SIG-M5 treated with dmso at 0.1 percent for 504 hours (cell line): ENCODE results near the gene SPATA2.
A peak's percentile ranks its signal among the peaks of the same experiment; 100 is the strongest.

Source experiments
- DNase-seq: peaks from one replicate; lab custom pipeline; 2025; ENCODE audit not compliant: unreplicated experiment; lab: John Stamatoyannopoulos, UW

The SPATA2 gene

DNA sequence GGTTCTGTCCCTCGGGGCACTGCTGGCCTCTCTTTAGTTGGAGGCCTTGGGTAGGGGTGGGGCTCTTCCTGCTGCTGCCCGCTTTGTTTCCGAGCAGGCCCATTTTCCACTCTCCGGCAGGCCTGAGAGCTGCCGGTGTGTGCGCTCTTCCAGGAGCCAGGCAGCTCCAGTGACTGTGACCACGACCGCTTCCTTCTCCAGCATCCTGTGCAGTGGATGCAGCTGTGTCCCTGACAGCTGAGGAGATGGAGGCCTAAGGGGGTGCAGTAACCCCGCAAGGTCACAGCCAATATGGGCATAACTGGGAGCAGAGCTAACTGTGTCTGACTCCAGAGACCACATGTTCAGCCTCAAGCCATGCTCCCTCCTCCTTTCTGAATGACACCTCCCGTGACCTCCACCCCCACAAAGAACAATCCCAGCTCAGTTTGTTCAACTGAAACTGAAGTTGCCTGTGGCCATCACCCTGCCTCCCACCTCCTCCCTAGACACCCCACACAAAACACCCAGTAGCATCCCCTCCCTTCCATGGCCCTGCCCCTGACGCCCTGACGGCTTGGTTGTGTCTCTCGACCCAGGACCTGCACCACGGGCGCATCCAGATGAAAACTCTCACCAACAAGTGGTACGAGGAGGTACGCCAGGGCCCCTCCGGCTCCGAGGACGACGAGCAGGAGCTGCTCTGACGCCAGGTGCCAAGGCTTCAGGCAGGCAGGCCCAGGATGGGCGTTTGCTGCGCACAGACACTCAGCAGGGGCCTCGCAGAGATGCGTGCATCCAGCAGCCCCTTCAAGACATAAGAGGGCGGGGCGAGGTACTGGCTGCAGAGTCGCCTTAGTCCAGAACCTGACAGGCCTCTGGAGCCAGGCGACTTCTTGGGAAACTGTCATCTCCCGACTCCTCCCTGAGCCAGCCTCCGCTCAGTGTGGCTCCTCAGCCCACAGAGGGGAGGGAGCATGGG is 27.8 kb downstream of the SPATA2 start:
- no peak for DNase-seq

- DNase-seq = no peak
Measured at GRCh38 chr20:49886571-49887213, 28.6 kb downstream of the SPATA2 start.

GRCh38 chr20:49885558-49886332 is 29.6 kb downstream of the SPATA2 start:
- DNase-seq = no peak

DNA sequence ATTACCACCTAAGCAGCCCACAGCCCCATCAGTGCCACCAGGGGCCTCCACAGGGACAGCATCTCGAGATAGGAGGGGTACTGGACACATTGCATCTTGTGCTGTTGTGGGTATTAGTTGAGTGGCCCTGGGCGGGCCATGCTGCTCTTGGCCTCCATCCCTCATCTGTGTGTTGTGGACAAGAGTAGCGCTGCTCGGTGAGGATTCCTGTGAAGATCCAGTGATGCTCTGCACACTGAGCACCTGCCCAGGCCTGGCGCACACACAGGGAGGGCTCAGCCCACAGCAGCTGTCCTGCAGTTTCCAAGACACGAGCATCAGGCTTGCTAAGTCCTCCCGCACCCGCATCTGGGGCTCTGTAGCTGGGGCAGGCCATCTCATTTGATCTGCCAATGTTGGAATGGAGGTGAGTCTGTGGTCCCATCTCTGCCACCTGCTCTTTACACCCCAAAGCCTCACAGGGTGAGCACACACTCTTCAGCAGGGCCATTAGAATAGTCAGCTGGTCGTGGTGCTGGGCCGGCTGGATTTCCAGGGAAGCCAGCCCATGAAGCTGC is 32.0 kb downstream of the SPATA2 start:
- no peak for DNase-seq

- no peak for DNase-seq
Measured at GRCh38 chr20:49882171-49882970, 33.0 kb downstream of the SPATA2 start.

DNA sequence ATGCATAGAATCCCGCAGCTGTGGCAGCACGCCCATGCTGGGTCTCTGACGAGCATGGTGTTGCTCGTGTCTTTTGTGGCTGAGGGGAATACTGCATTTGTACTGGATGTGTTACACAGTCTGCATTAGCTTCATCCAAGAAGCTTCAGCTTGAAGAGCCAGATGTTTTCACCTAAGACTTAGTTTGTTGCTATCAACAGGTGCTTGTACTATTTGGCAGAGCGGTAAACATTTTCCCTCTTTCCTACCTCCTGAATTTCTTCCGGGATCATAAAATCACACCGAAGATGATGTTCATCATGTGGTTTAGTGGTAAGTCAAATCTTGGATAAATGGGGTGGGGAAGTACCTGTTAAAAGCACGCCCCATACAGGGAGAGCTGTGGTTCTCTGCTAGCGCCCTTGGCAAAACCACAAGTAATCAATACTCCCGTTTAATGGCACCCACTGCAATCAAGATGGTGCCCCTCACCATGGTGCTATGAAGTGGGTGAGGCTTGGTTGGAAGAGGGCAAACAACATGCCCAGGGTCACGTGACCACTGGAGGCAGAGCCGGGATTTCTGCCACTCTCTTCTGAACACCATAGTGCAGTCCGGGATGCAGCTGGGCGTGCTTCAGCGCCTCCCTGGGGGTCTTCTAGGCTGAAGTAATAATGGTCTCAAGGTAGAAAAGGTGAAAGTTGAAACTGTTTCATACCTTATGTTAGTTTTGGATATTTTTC is 34.4 kb downstream of the SPATA2 start:
- DNase-seq = no peak

DNA sequence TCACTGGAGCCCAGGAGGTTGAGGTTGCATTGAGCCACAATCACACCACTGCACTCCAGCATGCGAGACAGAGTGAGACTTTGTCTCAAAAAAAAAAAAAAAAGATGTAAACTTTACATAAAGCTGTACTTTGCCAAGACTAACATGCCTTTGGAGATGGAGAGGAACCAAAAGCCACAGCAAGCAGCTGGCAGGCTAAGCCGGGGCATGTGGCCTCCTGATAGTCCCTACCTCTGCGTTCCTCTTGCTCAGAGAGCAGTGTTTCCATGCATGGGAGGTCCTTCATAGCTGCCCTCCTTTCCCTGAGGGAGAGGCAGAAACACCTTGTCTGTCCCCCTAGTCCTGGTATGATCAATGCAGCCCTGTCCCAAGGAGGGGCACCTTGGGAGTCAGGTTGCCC is 35.2 kb downstream of the SPATA2 start:
- no peak for DNase-seq

GRCh38 chr20:49878977-49879376 is 36.4 kb downstream of the SPATA2 start:
- DNase-seq = no peak

DNA sequence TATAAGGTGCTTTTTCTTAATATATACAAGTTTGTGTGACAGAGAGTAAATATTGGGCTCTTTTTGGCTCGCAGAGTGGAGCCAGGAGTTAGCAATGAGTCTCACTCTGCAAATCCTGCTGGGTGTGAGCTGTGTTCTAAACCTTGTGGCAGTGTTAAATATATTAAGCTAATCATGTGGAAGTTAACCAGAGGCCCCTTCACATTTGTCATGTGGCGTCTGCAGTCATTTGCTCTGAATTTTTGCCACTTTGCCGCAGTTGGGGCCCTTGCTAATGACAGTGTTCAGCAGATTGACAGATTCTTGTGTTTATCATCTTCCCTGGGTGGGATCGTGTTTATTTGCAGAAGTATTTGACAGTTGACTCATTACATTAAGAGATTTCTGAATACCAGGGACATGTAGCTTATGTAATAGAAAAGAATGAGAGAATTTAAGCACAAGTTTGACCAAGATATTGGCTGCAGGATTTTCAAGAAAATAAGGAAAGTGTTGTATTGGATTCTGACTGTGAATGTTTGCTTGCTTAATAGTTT is 37.9 kb downstream of the SPATA2 start:
- DNase-seq = no peak

DNA sequence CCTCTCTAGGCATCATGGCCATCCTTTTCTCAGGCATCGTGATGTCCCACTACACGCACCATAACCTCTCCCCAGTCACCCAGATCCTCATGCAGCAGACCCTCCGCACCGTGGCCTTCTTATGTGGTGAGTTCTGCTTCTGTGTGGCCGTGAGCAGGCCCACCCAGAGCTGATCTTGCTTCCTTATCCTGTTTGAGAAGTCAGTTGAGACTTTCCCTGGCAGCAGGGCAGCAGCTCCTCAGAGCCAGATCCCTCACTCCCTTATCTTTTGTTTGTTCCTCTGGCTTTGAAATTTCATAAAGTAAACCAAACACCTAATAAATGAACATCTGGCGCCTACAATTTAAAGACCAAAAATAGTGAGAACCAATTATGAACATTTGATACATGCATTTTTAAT is 40.6 kb downstream of the SPATA2 start:
- no peak for DNase-seq

- no peak for DNase-seq
Measured at GRCh38 chr20:49872056-49872455, 43.3 kb downstream of the SPATA2 start.

- no peak for DNase-seq
Measured at GRCh38 chr20:49871391-49871948, 43.9 kb downstream of the SPATA2 start.

DNA sequence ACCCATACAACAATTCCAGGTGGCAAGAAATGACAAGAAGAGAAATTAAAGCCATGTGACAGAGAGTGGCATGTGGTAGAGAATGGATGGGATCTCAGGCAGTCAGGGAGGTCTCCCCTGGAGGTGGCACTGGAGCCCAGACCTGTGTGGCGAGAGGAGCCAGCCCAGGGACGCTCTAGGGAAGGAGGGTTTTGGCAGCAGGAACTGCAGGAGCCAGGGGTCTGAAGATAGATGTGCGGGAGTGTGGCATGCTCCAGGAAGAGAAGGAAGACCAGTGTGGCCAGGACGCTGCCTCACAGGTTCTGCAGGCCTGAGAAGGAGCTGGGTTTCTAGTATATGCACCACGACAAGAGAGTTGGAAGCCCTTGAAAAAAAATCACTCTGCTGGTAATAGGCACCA is 45.1 kb downstream of the SPATA2 start:
- no peak for DNase-seq

GRCh38 chr20:49868964-49869363 is 46.4 kb downstream of the SPATA2 start:
- no peak for DNase-seq

- DNase-seq = peak; percentile 43
Measured at GRCh38 chr20:49868538-49868937, 46.8 kb downstream of the SPATA2 start.

GRCh38 chr20:49867453-49868215 is 47.7 kb downstream of the SPATA2 start:
- no peak for DNase-seq

DNA sequence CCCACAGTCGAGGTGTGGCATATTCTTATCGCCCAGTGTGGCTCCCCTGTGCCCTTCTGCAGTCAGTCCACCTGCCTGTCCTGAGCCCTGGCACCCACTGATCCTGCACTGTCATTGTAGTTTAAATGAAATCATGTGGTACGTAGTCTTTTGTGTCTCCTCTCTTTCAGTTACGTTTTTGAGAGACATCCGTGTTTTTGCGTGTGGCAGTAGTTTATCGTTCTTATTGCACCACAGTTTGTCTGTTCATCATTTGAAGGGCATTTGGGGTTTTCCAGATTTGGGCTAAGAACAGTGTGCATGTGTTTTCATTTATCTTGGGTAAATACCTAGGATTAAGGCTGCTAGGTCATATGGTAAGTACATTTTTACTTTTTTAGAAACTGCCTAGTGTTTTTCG is 49.3 kb downstream of the SPATA2 start:
- no peak for DNase-seq

- no peak for DNase-seq
Measured at GRCh38 chr20:49865559-49865958, 49.8 kb downstream of the SPATA2 start.
